Measurements from ENCODE around the gene SEPTIN3. TPM values are rescaled to one million over a fixed set of nuclear protein-coding genes. Genes with fewer than 3 reads are reported as not detected.
A peak's percentile ranks its signal among the peaks of the same experiment; 100 is the strongest.

The SEPTIN3 gene
- total RNA-seq, 2 experiments from 2014 or later, result 2.2 to 2.8 TPM

GRCh38 chr22:41976961-41977566, 7.8 kb downstream of the SEPTIN3 start:
- intact Hi-C loops (cut with micrococcal nuclease), result loop anchor here (2.0 kb wide), 1 partner anchor 22 kb away; the partner anchor contains the start of gene WBP2NL
- H3K27ac Mint-ChIP-seq, result no peak overlapping the region
- peaks cover 32% of the 10 kb centered on the region for H3K27me3 Mint-ChIP-seq
- ChIA-PET POLR2A (interaction anchor here (0.5 to 1.3 kb wide), 2 partner anchors 31 to 115 kb away, joined by 3 to 4 read pairs; no protein-coding TSS in a partner anchor), CTCF (no interaction called here)
- H3K4me3 Mint-ChIP-seq, result peak overlapping the region; percentile 12
- peak; percentile 26 for DNase-seq
- peaks cover 20% of the 10 kb centered on the region for H3K4me1 Mint-ChIP-seq (ENCODE audit: low read depth)
- H3K9me3 Mint-ChIP-seq, result no peaks in the 10 kb centered on the region
- H3K36me3 Mint-ChIP-seq, result no peaks in the 10 kb centered on the region

- ChIA-PET CTCF (no interaction called here), POLR2A (no interaction called here)
- intact Hi-C loops (cut with micrococcal nuclease), result no loop called here
- no peaks in the 10 kb centered on the region for H3K36me3 Mint-ChIP-seq
- no peak for DNase-seq
- H3K4me1 Mint-ChIP-seq (ENCODE audit: low read depth), result peaks cover 20% of the 10 kb centered on the region
- no peaks in the 10 kb centered on the region for H3K9me3 Mint-ChIP-seq
- no peak overlapping the region for H3K27ac Mint-ChIP-seq
- H3K27me3 Mint-ChIP-seq, result peaks cover 27% of the 10 kb centered on the region
- H3K4me3 Mint-ChIP-seq, result no peak overlapping the region
These were observed 9.5 kb downstream of the SEPTIN3 start for GRCh38 chr22:41978732-41979131.

GRCh38 chr22:41979423-41980250, 10.4 kb downstream of the SEPTIN3 start:
- H3K27me3 Mint-ChIP-seq, result peaks cover 25% of the 10 kb centered on the region
- H3K4me1 Mint-ChIP-seq (ENCODE audit: low read depth), result peaks cover 15% of the 10 kb centered on the region
- POLR2A ChIA-PET, result no interaction called here
- H3K4me3 Mint-ChIP-seq, result no peak overlapping the region
- intact Hi-C loops (cut with micrococcal nuclease), result no loop called here
- H3K27ac Mint-ChIP-seq, result no peak overlapping the region
- CTCF ChIA-PET, result interaction anchor here (0.8 kb wide), 1 partner anchor 111 kb away, joined by 3 read pairs; the partner anchor contains the start of gene NDUFA6
- no peaks in the 10 kb centered on the region for H3K36me3 Mint-ChIP-seq
- no peaks in the 10 kb centered on the region for H3K9me3 Mint-ChIP-seq
- no peak for DNase-seq

- DNase-seq, result no peak
- ChIA-PET CTCF (interaction anchor here (1.2 kb wide), 1 partner anchor 15 kb away, joined by 3 read pairs; no protein-coding TSS in a partner anchor), POLR2A (interaction anchor here (0.5 kb wide), 1 partner anchor 39 kb away, joined by 3 read pairs; no protein-coding TSS in a partner anchor)
- Mint-ChIP-seq H3K36me3 (no peaks in the 10 kb centered on the region), H3K27ac (no peak overlapping the region), H3K9me3 (no peaks in the 10 kb centered on the region), H3K4me1 (ENCODE audit: low read depth) (no peaks in the 10 kb centered on the region), H3K4me3 (no peak overlapping the region), H3K27me3 (peaks cover 3% of the 10 kb centered on the region)
- intact Hi-C loops (cut with micrococcal nuclease), result no loop called here
These were observed 13.6 kb downstream of the SEPTIN3 start for GRCh38 chr22:41982865-41983264.

GRCh38 chr22:41983513-41984405, 14.5 kb downstream of the SEPTIN3 start:
- CTCF ChIA-PET, result interaction anchor here (1.2 kb wide), 1 partner anchor 16 kb away, joined by 3 read pairs; no protein-coding TSS in a partner anchor
- H3K27me3 Mint-ChIP-seq, result no peaks in the 10 kb centered on the region
- no peaks in the 10 kb centered on the region for H3K4me1 Mint-ChIP-seq (ENCODE audit: low read depth)
- no peaks in the 10 kb centered on the region for H3K36me3 Mint-ChIP-seq
- intact Hi-C loops (cut with micrococcal nuclease), result no loop called here
- no peak for DNase-seq
- no peaks in the 10 kb centered on the region for H3K9me3 Mint-ChIP-seq
- POLR2A ChIA-PET, result interaction anchor here (0.5 kb wide), 1 partner anchor 40 kb away, joined by 3 read pairs; no protein-coding TSS in a partner anchor
- no peak overlapping the region for H3K4me3 Mint-ChIP-seq
- H3K27ac Mint-ChIP-seq, result no peak overlapping the region

GRCh38 chr22:41987276-41987675, 18.0 kb downstream of the SEPTIN3 start:
- no peak overlapping the region for H3K4me3 Mint-ChIP-seq
- no peaks in the 10 kb centered on the region for H3K4me1 Mint-ChIP-seq (ENCODE audit: low read depth)
- POLR2A ChIA-PET, result interaction anchor here (0.7 kb wide), 1 partner anchor 84 kb away, joined by 4 read pairs; no protein-coding TSS in a partner anchor
- H3K9me3 Mint-ChIP-seq, result no peaks in the 10 kb centered on the region
- H3K27ac Mint-ChIP-seq, result no peak overlapping the region
- intact Hi-C loops (cut with micrococcal nuclease), result no loop called here
- CTCF ChIA-PET, result no interaction called here
- H3K36me3 Mint-ChIP-seq, result no peaks in the 10 kb centered on the region
- H3K27me3 Mint-ChIP-seq, result no peaks in the 10 kb centered on the region
- no peak for DNase-seq

- POLR2A ChIA-PET, result no interaction called here
- DNase-seq, result no peak
- Mint-ChIP-seq H3K27ac (no peak overlapping the region), H3K9me3 (no peaks in the 10 kb centered on the region), H3K27me3 (no peaks in the 10 kb centered on the region), H3K4me3 (no peak overlapping the region), H3K4me1 (ENCODE audit: low read depth) (no peaks in the 10 kb centered on the region), H3K36me3 (no peaks in the 10 kb centered on the region)
- CTCF ChIA-PET, result no interaction called here
- intact Hi-C loops (cut with micrococcal nuclease), result no loop called here
These were observed 20.0 kb downstream of the SEPTIN3 start for GRCh38 chr22:41989246-41989645.

GRCh38 chr22:41991111-41991510, 21.9 kb downstream of the SEPTIN3 start:
- intact Hi-C loops (cut with micrococcal nuclease), result no loop called here
- no peaks in the 10 kb centered on the region for H3K9me3 Mint-ChIP-seq
- no peak overlapping the region for H3K27ac Mint-ChIP-seq

GRCh38 chr22:41992496-41992895, 23.3 kb downstream of the SEPTIN3 start:
- intact Hi-C loops (cut with micrococcal nuclease), result no loop called here
- ChIA-PET POLR2A (no interaction called here), CTCF (no interaction called here)
- Mint-ChIP-seq H3K4me1 (ENCODE audit: low read depth) (peaks cover under 1% of the 10 kb centered on the region), H3K4me3 (no peak overlapping the region), H3K27me3 (no peaks in the 10 kb centered on the region), H3K27ac (no peak overlapping the region), H3K36me3 (no peaks in the 10 kb centered on the region), H3K9me3 (no peaks in the 10 kb centered on the region)
- DNase-seq, result no peak

More at GRCh38 chr22:41991111-41991510, 21.9 kb downstream of the SEPTIN3 start:
- CTCF ChIA-PET, result no interaction called here
- no peak for DNase-seq
- Mint-ChIP-seq H3K27me3 (no peaks in the 10 kb centered on the region), H3K4me3 (no peak overlapping the region), H3K36me3 (no peaks in the 10 kb centered on the region), H3K4me1 (ENCODE audit: low read depth) (no peaks in the 10 kb centered on the region)
- POLR2A ChIA-PET, result no interaction called here

- Mint-ChIP-seq H3K36me3 (peaks cover 4% of the 10 kb centered on the region), H3K4me1 (ENCODE audit: low read depth) (peaks cover 18% of the 10 kb centered on the region), H3K9me3 (peaks cover 2% of the 10 kb centered on the region), H3K27ac (no peak overlapping the region), H3K4me3 (no peak overlapping the region), H3K27me3 (no peaks in the 10 kb centered on the region)
- DNase-seq, result no peak
- ChIA-PET POLR2A (interaction anchor here (0.6 kb wide), 1 partner anchor 116 kb away, joined by 3 read pairs; no protein-coding TSS in a partner anchor), CTCF (no interaction called here)
- intact Hi-C loops (cut with micrococcal nuclease), result loop anchor here (5.0 kb wide), 1 partner anchor 53 kb away; no protein-coding TSS in a partner anchor
These were observed 26.0 kb downstream of the SEPTIN3 start for GRCh38 chr22:41995211-41995610.

- intact Hi-C loops (cut with micrococcal nuclease), result loop anchor here (5.0 kb wide), 1 partner anchor 55 kb away; no protein-coding TSS in a partner anchor
- peaks cover 11% of the 10 kb centered on the region for H3K9me3 Mint-ChIP-seq
- no peak overlapping the region for H3K4me3 Mint-ChIP-seq
- no peak for DNase-seq
- H3K36me3 Mint-ChIP-seq, result peaks cover 14% of the 10 kb centered on the region
- ChIA-PET POLR2A (no interaction called here), CTCF (no interaction called here)
- peaks cover 18% of the 10 kb centered on the region for H3K4me1 Mint-ChIP-seq (ENCODE audit: low read depth)
- H3K27ac Mint-ChIP-seq, result no peak overlapping the region
- no peaks in the 10 kb centered on the region for H3K27me3 Mint-ChIP-seq
These were observed 27.6 kb downstream of the SEPTIN3 start for GRCh38 chr22:41996826-41997225.
